HEK293 (cell line): ENCODE results near the gene SBF1.

Source experiments
- CTCF ChIA-PET: fragments of 350-600 bp; formaldehyde crosslinking; extraction: SDS; loops from one replicate; lab custom pipeline; 2021; ENCODE audit warnings: antibody characterized with exemption; lab: Yijun Ruan, JAX
- POLR2A ChIA-PET: fragments of 300-600 bp; formaldehyde crosslinking; extraction: SDS; loops from one replicate; lab custom pipeline; 2020; ENCODE audit warnings: antibody characterized with exemption, inconsistent platforms; lab: Yijun Ruan, JAX
- H3K27ac ChIP-seq: fragments of 200-500 bp; sonication (Bioruptor generic); 2 replicates; pipeline ENCODE4 v1.5.1; 2014; ENCODE audit warnings: low read depth, low read length, control low read depth, inconsistent platforms; ENCODE audit errors: extremely low read depth
- H3K36me3 ChIP-seq, 2 experiments: fragments of 200-500 bp in 1 of 2; sonication (Bioruptor generic) in 1 of 2; 1 replicate in 1 of 2; 2 replicates in 1 of 2; pipeline ENCODE4 v1.5.1; 2014 to 2017; ENCODE audit warnings: inconsistent platforms in 2 of 2, low read length in 2 of 2; ENCODE audit not compliant: control insufficient read depth in 2 of 2, insufficient read depth in 1 of 2
- H3K4me1 ChIP-seq: fragments of 200-500 bp; sonication (Bioruptor generic); 2 replicates; pipeline ENCODE4 v1.5.1; 2014; ENCODE audit warnings: mild to moderate bottlenecking, low read length, inconsistent platforms; ENCODE audit not compliant: control insufficient read depth, insufficient read depth
- H3K4me3 ChIP-seq: 2 replicates; pipeline ENCODE4 v1.5.1; 2011; ENCODE audit warnings: low read depth, mild to moderate bottlenecking, control low read depth, low read length, moderate library complexity
- H3K9me3 ChIP-seq: fragments of 200-500 bp; sonication (Bioruptor generic); 2 replicates; pipeline ENCODE4 v1.5.1; 2014; ENCODE audit warnings: low read depth, low read length, inconsistent platforms; ENCODE audit not compliant: control insufficient read depth, insufficient read depth
- GFI1B ChIP-seq: fragments of 450-650 bp; formaldehyde crosslinking; IDR thresholded peaks from 2 replicates; pipeline ENCODE4 v1.5.1; 2016; ENCODE audit warnings: missing biosample characterization, missing genetic modification characterization
- REPIN1 ChIP-seq: fragments of 450-650 bp; formaldehyde crosslinking; IDR thresholded peaks from 2 replicates; pipeline ENCODE4 v1.5.1; 2017; ENCODE audit warnings: missing biosample characterization, missing genetic modification characterization, low read depth
- REST ChIP-seq: fragments of 450-650 bp; formaldehyde crosslinking; IDR thresholded peaks from 2 replicates; pipeline ENCODE4 v1.5.1; 2016; ENCODE audit warnings: missing biosample characterization, missing genetic modification characterization
- TRIM28 ChIP-seq: IDR thresholded peaks from 2 replicates; pipeline ENCODE4 v1.6.1; 2011; ENCODE audit warnings: low read length, control low read depth, borderline replicate concordance
- ZNF324 ChIP-seq: fragments of 450-650 bp; formaldehyde crosslinking; IDR thresholded peaks from 2 replicates; pipeline ENCODE4 v1.5.1; 2016; ENCODE audit warnings: missing biosample characterization, missing genetic modification characterization
- ZNF366 ChIP-seq: fragments of 450-650 bp; formaldehyde crosslinking; conservative IDR thresholded peaks from 2 replicates; pipeline ENCODE4 v1.5.1; 2016; ENCODE audit warnings: missing biosample characterization, missing genetic modification characterization
- ZNF37A ChIP-seq: fragments of 450-650 bp; IDR thresholded peaks from 2 replicates; pipeline ENCODE4 v1.5.1; 2018; ENCODE audit warnings: missing biosample characterization, missing genetic modification characterization
- ZNF423 ChIP-seq: fragments of 450-650 bp; formaldehyde crosslinking; IDR thresholded peaks from 2 replicates; pipeline ENCODE4 v1.5.1; 2016; ENCODE audit warnings: missing biosample characterization, missing genetic modification characterization
- ZNF426 ChIP-seq: fragments of 450-650 bp; formaldehyde crosslinking; IDR thresholded peaks from 2 replicates; pipeline ENCODE4 v1.5.1; 2017; ENCODE audit warnings: missing biosample characterization, missing genetic modification characterization, mild to moderate bottlenecking, inconsistent platforms, moderate library complexity
- ZNF544 ChIP-seq: fragments of 450-650 bp; formaldehyde crosslinking; IDR thresholded peaks from 2 replicates; pipeline ENCODE4 v1.5.0; 2017; ENCODE audit warnings: missing biosample characterization, missing genetic modification characterization
- ZNF600 ChIP-seq: fragments of 450-650 bp; formaldehyde crosslinking; IDR thresholded peaks from 2 replicates; pipeline ENCODE4 v1.5.1; 2016; ENCODE audit warnings: missing biosample characterization, missing genetic modification characterization
- ZNF660 ChIP-seq: fragments of 450-650 bp; IDR thresholded peaks from 2 replicates; pipeline ENCODE4 v1.5.1; 2018; ENCODE audit warnings: missing biosample characterization, mild to moderate bottlenecking, missing genetic modification characterization
- TF ChIP-seq, protein P1 (sequence below): fragments of 450-650 bp; formaldehyde crosslinking; IDR thresholded peaks from 2 replicates; pipeline ENCODE4 v1.5.1; 2016; ENCODE audit warnings: missing biosample characterization, missing genetic modification characterization, low read depth
- TF ChIP-seq, protein P2 (sequence below): fragments of 450-650 bp; formaldehyde crosslinking; IDR thresholded peaks from 2 replicates; pipeline ENCODE4 v1.5.1; 2016; ENCODE audit warnings: missing biosample characterization, missing genetic modification characterization

Gene SBF1

GRCh38 chr22:50516891-50517290, 42.1 kb upstream of the SBF1 start:
- ChIA-PET POLR2A (interaction anchor here (1.0 to 3.2 kb wide), 2 partner anchors 8 to 9 kb away, joined by 5 to 12 read pairs; partner anchors contain the start of genes LMF2, NCAPH2 and SCO2), CTCF (interaction anchor here (1.9 kb wide), 1 partner anchor 9 kb away, joined by 13 read pairs; the partner anchor contains the start of gene SCO2)
- peaks cover 6 to 78% of the 10 kb centered on the region in 2 experiments; a peak in 2 of 3 replicates for H3K36me3 ChIP-seq

GRCh38 chr22:50516068-50516467, 41.2 kb upstream of the SBF1 start:
- no peaks in the 10 kb centered on the region for H3K4me1 ChIP-seq
- H3K9me3 ChIP-seq = no peaks in the 10 kb centered on the region
- TF ChIP-seq REST (tag by site-specific recombination) (no peak), ZNF426 (tag by site-specific recombination) (no peak), ZNF423 (tag by site-specific recombination) (no peak), ZNF37A (no peak), ZNF600 (tag by site-specific recombination) (no peak), GFI1B (tag by site-specific recombination) (no peak), ZNF324 (tag by site-specific recombination) (no peak), ZNF366 (tag by site-specific recombination) (no peak)
- TF ChIP-seq, protein P1, sequence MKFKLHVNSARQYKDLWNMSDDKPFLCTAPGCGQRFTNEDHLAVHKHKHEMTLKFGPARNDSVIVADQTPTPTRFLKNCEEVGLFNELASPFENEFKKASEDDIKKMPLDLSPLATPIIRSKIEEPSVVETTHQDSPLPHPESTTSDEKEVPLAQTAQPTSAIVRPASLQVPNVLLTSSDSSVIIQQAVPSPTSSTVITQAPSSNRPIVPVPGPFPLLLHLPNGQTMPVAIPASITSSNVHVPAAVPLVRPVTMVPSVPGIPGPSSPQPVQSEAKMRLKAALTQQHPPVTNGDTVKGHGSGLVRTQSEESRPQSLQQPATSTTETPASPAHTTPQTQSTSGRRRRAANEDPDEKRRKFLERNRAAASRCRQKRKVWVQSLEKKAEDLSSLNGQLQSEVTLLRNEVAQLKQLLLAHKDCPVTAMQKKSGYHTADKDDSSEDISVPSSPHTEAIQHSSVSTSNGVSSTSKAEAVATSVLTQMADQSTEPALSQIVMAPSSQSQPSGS (tag by site-specific recombination) = no peak
- POLR2A ChIA-PET = interaction anchor here (2.6 to 3.2 kb wide), 2 partner anchors 8 to 9 kb away, joined by 12 to 22 read pairs; partner anchors contain the start of genes LMF2, NCAPH2 and SCO2
- no peak overlapping the region for H3K27ac ChIP-seq
- H3K4me3 ChIP-seq = no peak overlapping the region
- peaks cover 6 to 71% of the 10 kb centered on the region in 2 experiments; a peak in 2 of 3 replicates for H3K36me3 ChIP-seq
- CTCF ChIA-PET = interaction anchor here (1.9 kb wide), 1 partner anchor 10 kb away, joined by 13 read pairs; the partner anchor contains the start of gene SCO2

More at GRCh38 chr22:50516891-50517290, 42.1 kb upstream of the SBF1 start:
- Histone ChIP-seq H3K4me1 (no peaks in the 10 kb centered on the region), H3K27ac (no peak overlapping the region), H3K4me3 (no peak overlapping the region), H3K9me3 (no peaks in the 10 kb centered on the region)
- TF ChIP-seq TRIM28 (no peak), ZNF660 (no peak), ZNF600 (tag by site-specific recombination) (no peak), ZNF544 (tag by site-specific recombination) (no peak), REST (tag by site-specific recombination) (no peak), REPIN1 (tag by site-specific recombination) (no peak)
- TF ChIP-seq, protein P2, sequence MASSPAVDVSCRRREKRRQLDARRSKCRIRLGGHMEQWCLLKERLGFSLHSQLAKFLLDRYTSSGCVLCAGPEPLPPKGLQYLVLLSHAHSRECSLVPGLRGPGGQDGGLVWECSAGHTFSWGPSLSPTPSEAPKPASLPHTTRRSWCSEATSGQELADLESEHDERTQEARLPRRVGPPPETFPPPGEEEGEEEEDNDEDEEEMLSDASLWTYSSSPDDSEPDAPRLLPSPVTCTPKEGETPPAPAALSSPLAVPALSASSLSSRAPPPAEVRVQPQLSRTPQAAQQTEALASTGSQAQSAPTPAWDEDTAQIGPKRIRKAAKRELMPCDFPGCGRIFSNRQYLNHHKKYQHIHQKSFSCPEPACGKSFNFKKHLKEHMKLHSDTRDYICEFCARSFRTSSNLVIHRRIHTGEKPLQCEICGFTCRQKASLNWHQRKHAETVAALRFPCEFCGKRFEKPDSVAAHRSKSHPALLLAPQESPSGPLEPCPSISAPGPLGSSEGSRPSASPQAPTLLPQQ (tag by site-specific recombination) = no peak
- TF ChIP-seq, all 188 proteins: peak for 0
